ENCODE measurements around the gene KCTD19. TPM values are rescaled to one million over a fixed set of nuclear protein-coding genes. Genes with fewer than 3 reads are reported as not detected.

Gene KCTD19
- total RNA-seq, 2 donors from 2014 or later: 1.2 to 1.3 TPM

DNA sequence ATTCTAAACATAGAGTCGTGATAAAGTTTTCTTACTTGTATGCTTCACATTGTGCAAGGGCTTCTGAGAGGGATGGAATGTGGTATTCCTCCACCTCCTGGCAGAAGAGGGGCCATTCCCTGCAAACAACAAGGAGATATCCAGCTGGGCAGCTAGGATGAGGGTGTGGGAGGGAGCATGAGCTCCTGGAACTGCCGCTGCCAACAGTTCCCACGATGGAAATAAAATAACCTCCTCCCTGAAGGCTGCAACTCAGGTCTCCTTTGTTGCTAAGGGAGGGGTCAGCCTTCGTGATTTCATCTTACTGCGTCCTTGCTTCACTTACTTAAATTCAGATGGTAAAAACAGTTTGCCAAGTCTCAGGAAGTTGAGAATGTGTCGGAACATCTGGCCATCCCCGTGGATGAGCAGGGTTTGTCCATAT, 31.6 kb downstream of the KCTD19 start:
- Mint-ChIP-seq H3K4me1 (peaks cover 3% of the 10 kb centered on the region), H3K27me3 (ENCODE audit: insufficient read depth) (peaks cover 38% of the 10 kb centered on the region), H3K9me3 (no peaks in the 10 kb centered on the region), H3K27ac (no peak overlapping the region), H3K4me3 (no peak overlapping the region), H3K36me3 (ENCODE audit: low read depth) (no peaks in the 10 kb centered on the region)
- no peak overlapping the region for H3K9ac ChIP-seq (ENCODE audit: extremely low read depth, low read length, poor library complexity, severe bottlenecking)
- no peak overlapping the region for H3K27ac ChIP-seq (ENCODE audit: low read depth, low read length)
- 83 to 87% methylated on average over 6 to 7 of the region's 7 CpGs for WGBS, 2 experiments (ENCODE audit: insufficient coverage in 1 of 2, insufficient read length in 1 of 2)
- H3K27me3 ChIP-seq (ENCODE audit: control insufficient read depth, insufficient read depth, low read length, poor library complexity, severe bottlenecking): no peaks in the 10 kb centered on the region
- no peaks in the 10 kb centered on the region for H3K36me3 ChIP-seq (ENCODE audit: control insufficient read depth, insufficient read depth, low read length)
- no peak overlapping the region for H3K4me3 ChIP-seq (ENCODE audit: low read length)
- H3K9me3 ChIP-seq (ENCODE audit: control insufficient read depth, low read length): no peaks in the 10 kb centered on the region
- H3K4me1 ChIP-seq (ENCODE audit: control insufficient read depth, insufficient read depth, low read length): no peaks in the 10 kb centered on the region
- TF ChIP-seq, protein P1, sequence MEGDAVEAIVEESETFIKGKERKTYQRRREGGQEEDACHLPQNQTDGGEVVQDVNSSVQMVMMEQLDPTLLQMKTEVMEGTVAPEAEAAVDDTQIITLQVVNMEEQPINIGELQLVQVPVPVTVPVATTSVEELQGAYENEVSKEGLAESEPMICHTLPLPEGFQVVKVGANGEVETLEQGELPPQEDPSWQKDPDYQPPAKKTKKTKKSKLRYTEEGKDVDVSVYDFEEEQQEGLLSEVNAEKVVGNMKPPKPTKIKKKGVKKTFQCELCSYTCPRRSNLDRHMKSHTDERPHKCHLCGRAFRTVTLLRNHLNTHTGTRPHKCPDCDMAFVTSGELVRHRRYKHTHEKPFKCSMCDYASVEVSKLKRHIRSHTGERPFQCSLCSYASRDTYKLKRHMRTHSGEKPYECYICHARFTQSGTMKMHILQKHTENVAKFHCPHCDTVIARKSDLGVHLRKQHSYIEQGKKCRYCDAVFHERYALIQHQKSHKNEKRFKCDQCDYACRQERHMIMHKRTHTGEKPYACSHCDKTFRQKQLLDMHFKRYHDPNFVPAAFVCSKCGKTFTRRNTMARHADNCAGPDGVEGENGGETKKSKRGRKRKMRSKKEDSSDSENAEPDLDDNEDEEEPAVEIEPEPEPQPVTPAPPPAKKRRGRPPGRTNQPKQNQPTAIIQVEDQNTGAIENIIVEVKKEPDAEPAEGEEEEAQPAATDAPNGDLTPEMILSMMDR (conservative IDR thresholded peaks at IDR 0.05): no peak
- peak; percentile 54 for DNase-seq

DNA sequence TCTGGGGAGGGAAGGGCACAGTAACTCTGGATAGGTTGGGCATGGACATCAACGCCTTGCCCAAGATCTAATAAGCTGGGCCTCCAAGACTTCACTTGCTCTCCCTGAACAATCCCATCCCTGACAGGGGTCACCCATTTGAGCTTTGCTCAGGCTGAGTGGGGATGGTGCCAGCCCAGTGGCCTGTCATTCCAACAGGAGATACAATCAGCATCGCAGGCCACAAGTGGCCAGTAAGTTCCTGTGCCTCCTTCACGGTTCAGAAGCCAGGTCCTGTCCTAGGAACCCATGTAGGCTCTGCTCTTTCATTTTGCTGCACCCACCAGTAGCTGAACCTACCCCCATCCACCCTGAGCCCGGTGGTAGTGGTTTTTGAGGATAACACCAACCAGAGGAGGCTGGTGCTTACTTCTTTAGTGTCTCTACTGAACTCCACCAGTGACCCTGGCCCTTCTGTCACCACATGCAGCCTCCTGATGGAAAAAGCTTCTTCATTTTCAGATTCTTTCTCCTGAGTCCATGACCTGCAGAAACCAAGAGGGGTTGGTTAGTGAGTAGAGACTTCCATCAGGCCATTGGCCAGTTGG, 32.3 kb downstream of the KCTD19 start:
- no peak overlapping the region for H3K27ac ChIP-seq (ENCODE audit: low read depth, low read length)
- no peaks in the 10 kb centered on the region for H3K36me3 ChIP-seq (ENCODE audit: control insufficient read depth, insufficient read depth, low read length)
- no peak overlapping the region for H3K9ac ChIP-seq (ENCODE audit: extremely low read depth, low read length, poor library complexity, severe bottlenecking)
- Mint-ChIP-seq H3K27ac (no peak overlapping the region), H3K27me3 (ENCODE audit: insufficient read depth) (peaks cover 37% of the 10 kb centered on the region), H3K4me1 (peaks cover 3% of the 10 kb centered on the region), H3K36me3 (ENCODE audit: low read depth) (no peaks in the 10 kb centered on the region), H3K9me3 (no peaks in the 10 kb centered on the region), H3K4me3 (no peak overlapping the region)
- WGBS, 2 experiments (ENCODE audit: insufficient coverage in 1 of 2, insufficient read length in 1 of 2): 88 to 98% methylated on average over 2 to 4 of the region's 4 CpGs
- H3K27me3 ChIP-seq (ENCODE audit: control insufficient read depth, insufficient read depth, low read length, poor library complexity, severe bottlenecking): no peaks in the 10 kb centered on the region
- no peaks in the 10 kb centered on the region for H3K4me1 ChIP-seq (ENCODE audit: control insufficient read depth, insufficient read depth, low read length)
- no peak overlapping the region for H3K4me3 ChIP-seq (ENCODE audit: low read length)
- TF ChIP-seq, protein P1 (conservative IDR thresholded peaks at IDR 0.05): no peak
- H3K9me3 ChIP-seq (ENCODE audit: control insufficient read depth, low read length): no peaks in the 10 kb centered on the region
- DNase-seq: no peak

DNA sequence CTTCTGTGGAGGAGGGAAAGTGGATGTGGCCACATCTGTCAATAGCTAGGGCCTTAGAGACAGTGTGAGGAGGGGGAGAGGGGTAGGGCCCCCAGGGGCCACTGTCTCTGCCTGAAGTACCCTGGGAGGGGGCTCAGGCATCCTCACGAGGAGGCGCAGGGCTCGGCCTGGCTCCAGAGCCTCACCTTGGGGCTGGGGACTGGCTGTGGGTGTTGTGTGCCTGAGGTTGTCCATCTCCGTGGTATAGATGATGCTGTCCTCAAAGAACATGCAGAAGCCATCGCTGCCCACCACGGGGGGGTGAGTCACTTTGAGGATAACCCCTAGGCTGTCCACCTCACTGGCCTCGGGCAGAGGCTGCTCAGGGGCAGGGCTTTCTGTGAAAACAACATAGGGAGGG, 35.1 kb downstream of the KCTD19 start:
- Histone ChIP-seq H3K36me3 (ENCODE audit: control insufficient read depth, insufficient read depth, low read length) (no peaks in the 10 kb centered on the region), H3K4me3 (ENCODE audit: low read length) (no peak overlapping the region), H3K27ac (ENCODE audit: low read depth, low read length) (no peak overlapping the region), H3K9ac (ENCODE audit: extremely low read depth, low read length, poor library complexity, severe bottlenecking) (no peak overlapping the region), H3K9me3 (ENCODE audit: control insufficient read depth, low read length) (no peaks in the 10 kb centered on the region), H3K27me3 (ENCODE audit: control insufficient read depth, insufficient read depth, low read length, poor library complexity, severe bottlenecking) (no peaks in the 10 kb centered on the region), H3K4me1 (ENCODE audit: control insufficient read depth, insufficient read depth, low read length) (no peaks in the 10 kb centered on the region)
- H3K27ac Mint-ChIP-seq: no peak overlapping the region
- TF ChIP-seq, protein P1 (conservative IDR thresholded peaks at IDR 0.05): no peak
- WGBS, 2 experiments (ENCODE audit: insufficient coverage in 1 of 2, insufficient read length in 1 of 2): 76 to 89% methylated on average over 4 to 7 of the region's 7 CpGs
- peaks cover 3% of the 10 kb centered on the region for H3K4me1 Mint-ChIP-seq
- DNase-seq: peak; percentile 36
- H3K36me3 Mint-ChIP-seq (ENCODE audit: low read depth): no peaks in the 10 kb centered on the region
- H3K27me3 Mint-ChIP-seq (ENCODE audit: insufficient read depth): peaks cover 22% of the 10 kb centered on the region
- H3K9me3 Mint-ChIP-seq: no peaks in the 10 kb centered on the region
- H3K4me3 Mint-ChIP-seq: no peak overlapping the region

Data from endodermal cell (in vitro differentiated cells).